WI38 (cell line): ENCODE results near the gene HOXD8.
A peak's percentile ranks its signal among the peaks of the same experiment; 100 is the strongest.

Source experiments
- H3K4me3 ChIP-seq: 2 replicates; pipeline ENCODE4 v1.5.1; 2011; ENCODE audit warnings: low read depth, mild to moderate bottlenecking, control low read depth, low read length
- TF ChIP-seq, protein P1 (sequence below): IDR thresholded peaks from 2 replicates; pipeline ENCODE4 v1.5.1; 2012; ENCODE audit warnings: low read depth, mild to moderate bottlenecking, control low read depth, low read length

HOXD8 gene

GRCh38 chr2:176093145-176093897 lies 36.2 kb upstream of the HOXD8 start:
- 0 out of 2 replicates have a peak overlapping the region, but pooled peaks have one; percentile 30 for H3K4me3 ChIP-seq
- TF ChIP-seq, protein P1, sequence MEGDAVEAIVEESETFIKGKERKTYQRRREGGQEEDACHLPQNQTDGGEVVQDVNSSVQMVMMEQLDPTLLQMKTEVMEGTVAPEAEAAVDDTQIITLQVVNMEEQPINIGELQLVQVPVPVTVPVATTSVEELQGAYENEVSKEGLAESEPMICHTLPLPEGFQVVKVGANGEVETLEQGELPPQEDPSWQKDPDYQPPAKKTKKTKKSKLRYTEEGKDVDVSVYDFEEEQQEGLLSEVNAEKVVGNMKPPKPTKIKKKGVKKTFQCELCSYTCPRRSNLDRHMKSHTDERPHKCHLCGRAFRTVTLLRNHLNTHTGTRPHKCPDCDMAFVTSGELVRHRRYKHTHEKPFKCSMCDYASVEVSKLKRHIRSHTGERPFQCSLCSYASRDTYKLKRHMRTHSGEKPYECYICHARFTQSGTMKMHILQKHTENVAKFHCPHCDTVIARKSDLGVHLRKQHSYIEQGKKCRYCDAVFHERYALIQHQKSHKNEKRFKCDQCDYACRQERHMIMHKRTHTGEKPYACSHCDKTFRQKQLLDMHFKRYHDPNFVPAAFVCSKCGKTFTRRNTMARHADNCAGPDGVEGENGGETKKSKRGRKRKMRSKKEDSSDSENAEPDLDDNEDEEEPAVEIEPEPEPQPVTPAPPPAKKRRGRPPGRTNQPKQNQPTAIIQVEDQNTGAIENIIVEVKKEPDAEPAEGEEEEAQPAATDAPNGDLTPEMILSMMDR = no peak

- TF ChIP-seq, protein P1 = no peak
- no peak overlapping the region for H3K4me3 ChIP-seq
Measured at GRCh38 chr2:176093898-176094249, 35.6 kb upstream of the HOXD8 start.

DNA sequence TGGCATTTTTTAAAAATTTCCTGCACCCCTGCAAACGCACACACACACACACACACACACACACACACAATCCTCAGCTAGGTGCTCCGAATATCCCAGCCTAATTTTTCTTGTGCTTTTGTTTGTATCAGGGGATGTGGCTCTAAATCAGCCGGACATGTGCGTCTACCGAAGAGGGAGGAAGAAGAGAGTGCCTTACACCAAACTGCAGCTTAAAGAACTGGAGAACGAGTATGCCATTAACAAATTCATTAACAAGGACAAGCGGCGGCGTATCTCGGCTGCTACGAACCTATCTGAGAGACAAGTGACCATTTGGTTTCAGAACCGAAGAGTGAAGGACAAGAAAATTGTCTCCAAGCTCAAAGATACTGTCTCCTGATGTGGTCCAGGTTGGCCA lies 35.2 kb upstream of the HOXD8 start:
- TF ChIP-seq, protein P1 = no peak
- no peak overlapping the region for H3K4me3 ChIP-seq

- H3K4me3 ChIP-seq = no peak overlapping the region
- TF ChIP-seq, protein P1 = no peak
Measured at GRCh38 chr2:176095421-176095820, 34.1 kb upstream of the HOXD8 start.

DNA sequence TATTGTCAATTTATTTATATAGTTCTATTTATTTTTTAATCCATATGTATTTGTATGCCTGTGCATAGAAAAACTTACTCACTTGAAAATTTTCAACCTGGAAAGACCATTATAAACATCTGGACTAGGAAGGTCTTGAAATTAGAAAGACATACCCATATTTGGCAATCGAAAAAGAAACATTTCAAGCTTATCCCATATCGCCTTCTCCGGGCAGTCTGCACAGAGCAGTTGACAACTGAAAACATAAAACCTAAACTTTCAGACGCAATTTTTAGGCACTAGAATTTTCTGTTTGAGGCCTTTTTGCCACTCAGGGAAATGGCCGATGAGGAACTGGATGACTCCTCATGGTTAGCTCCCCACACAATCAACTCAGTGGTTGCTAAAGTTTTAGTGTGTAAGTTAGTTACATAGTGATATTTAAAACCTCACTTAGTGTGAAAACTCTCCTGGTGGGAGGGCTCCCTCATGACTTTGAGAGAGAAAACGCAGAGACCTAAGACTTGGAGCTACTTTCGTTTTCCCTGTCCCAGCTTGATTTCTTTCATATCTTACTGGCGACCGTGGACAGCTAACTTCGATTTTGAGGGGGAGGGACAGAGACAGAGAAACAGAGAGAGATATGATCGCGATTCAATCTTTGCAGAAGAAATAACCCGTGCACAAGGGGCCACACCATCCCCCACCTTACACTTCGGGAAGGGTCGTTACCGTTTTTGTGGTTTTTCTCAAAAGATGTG lies 33.1 kb upstream of the HOXD8 start:
- H3K4me3 ChIP-seq = peak overlapping the region; percentile 57

GRCh38 chr2:176096986-176097819 lies 32.3 kb upstream of the HOXD8 start:
- peak overlapping the region; percentile 57 for H3K4me3 ChIP-seq
- TF ChIP-seq, protein P1 = peak; percentile 77

More for the DNA sequence above, 33.1 kb upstream of the HOXD8 start:
- TF ChIP-seq, protein P1 = no peak
